8988T (cell line): ENCODE measurements around the gene CEP131.

Source experiments
- DNase-seq: peaks from one replicate; pipeline ENCODE4 v3.0.0; 2011

The CEP131 gene

DNA sequence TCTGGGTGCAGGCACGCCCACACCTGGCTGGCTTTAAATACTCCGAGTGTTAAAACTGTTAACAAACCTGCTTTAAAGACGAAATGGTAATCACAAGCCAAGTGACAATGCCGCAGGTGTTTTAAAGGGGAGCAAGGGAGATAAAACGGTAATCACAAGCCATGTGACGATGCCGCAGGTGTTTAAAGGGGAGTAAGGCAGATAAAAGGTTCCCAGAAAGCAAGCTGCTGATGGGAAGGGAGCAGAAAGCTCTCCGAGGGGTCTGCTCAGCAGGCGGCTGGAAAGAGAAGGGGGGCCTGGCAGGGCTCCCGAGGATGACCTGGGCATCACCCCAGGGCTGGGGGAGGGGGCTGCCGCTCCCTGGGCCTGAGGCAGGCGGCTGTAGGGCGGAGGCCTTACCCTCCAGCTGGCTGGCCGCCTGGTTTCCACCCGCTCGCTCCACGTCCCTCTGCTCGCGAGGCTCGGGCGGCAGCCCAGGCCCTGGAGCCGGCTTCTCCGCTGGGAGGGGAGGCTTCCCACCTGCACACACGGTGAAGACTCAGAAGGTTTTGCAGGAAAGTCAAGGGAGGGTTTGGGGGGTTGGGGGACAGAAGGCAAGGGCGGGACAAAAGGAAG, 28.4 kb upstream of the CEP131 start:
- DNase-seq: no peak

DNA sequence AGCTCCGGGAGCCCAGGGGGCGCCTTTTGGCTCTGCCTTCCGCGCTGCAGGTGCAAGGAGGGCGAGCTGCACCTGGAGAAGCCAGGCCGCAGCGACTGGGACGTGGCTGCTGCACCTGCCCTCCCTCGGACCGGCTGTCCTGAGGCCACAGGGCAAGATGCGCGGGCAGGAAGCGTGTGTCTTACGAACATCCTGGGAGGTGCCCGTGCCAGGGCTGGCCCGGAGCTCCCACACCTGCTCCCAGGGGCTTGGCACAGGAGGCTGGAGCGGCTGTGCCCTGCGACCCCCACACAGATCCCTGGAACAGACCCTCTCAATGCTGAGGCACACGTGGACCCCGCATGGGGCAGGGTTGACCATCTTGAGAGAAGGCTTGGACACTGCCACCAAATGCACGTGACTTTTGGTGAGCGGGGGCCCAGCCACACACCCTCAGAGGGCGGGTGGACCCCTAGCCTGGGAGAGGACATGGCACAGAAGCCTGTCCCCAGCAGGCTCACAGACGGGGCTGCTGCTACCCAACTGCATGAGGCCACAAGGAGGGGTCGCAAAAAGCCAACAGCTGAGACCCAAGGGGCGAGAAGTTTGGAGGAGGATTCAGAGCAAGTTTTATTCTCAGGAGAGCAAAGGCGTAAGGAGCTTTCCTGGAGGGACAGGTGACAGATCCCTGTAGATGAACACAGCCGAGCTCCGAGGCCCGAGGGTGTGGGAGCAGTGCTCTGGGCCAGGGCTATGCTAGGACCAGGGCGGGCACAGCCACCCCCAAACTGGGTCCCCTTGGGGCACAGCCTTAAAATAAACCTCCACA, 27.7 kb upstream of the CEP131 start:
- DNase-seq: no peak

DNA sequence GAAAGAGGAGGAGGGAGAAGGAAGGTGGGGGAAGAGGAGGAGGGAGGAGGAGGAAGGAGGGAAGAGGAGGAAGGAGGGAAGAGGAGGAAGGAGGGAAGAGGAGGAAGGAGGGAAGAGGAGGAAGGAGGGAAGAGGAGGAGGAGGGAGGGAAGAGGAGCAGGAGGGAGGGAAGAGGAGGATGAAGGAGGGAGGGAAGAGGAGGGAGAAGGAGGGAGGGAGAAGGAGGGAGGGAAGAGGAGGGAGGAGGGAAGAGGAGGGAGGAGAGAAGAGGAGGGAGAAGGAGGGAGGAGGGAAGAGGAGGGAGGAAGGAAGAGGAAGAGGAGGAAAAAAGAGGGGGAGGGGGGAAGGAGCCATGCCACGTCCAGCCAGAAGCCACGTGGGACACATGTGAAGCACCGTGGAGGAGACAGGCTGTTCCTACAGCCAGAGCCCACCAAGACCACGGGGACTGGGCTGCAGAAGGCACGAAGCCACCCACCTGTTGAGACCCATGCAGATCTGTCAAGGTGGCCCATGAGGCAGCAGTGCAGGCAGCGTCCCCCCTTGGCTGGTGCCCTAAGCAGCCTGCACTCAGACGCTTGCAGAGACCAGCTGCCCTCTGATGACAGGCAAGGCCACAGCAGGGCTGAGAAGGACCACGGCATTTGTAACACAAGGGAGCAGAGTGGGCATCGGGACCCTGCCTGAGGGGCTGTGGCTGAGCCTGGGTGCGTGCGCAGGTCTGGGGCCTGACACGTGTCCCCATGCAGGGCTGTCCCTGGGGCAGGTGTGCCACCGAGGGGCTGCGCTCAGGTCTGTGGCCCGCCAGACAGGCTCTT, 26.7 kb upstream of the CEP131 start:
- no peak for DNase-seq

- DNase-seq: no peak
Measured at GRCh38 chr17:81248649-81249048, 25.9 kb upstream of the CEP131 start.

DNA sequence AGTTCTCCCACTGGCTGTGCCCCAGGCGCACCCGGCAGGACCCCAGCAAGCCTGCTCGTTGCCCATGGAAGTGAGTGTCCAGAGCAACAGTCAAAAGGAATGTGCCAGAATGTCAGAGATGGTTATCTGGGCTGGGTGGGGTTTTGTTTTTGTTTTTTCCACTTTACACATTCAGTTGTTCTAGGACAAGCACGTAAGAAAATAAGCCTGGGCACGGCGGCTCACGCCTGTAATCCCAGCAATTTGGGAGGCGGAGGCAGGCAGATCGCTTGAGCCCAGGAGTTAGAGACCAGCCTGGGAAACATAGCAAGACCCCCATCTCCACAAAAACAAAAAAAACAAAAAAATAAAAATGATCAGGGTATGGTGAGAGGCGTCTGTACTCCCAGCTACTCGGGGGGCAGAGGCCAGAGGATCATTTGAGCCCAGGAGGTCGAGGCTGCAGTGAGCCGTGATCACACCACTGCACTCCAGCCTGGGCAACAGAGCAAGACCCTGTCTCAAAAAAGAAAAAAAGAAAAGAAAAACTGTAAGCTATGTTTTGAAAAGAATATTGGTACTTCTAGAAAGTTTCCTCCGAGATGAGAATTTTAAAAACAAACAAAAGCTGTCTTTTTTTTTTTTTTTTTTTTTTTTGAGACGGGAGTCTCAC, 24.7 kb upstream of the CEP131 start:
- no peak for DNase-seq

- DNase-seq: no peak
Measured at GRCh38 chr17:81246679-81247338, 24.0 kb upstream of the CEP131 start.

DNA sequence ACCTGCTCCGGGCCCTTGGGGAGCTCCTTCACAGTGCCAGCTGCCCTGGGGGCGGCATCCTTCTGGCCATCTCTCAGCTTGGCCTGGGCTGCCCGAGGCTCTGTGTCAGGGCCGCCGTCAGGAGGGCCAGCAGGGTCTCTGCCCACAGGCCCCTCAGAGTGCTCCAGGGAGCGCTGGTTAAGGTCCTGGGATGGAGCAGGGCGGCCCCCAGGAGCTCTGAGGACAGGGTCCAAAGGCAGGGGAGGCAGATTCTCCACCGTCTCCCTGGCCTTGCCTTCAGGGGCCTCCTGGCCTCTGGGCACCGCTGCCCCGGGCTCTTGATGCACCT, 23.5 kb upstream of the CEP131 start:
- DNase-seq: no peak

DNA sequence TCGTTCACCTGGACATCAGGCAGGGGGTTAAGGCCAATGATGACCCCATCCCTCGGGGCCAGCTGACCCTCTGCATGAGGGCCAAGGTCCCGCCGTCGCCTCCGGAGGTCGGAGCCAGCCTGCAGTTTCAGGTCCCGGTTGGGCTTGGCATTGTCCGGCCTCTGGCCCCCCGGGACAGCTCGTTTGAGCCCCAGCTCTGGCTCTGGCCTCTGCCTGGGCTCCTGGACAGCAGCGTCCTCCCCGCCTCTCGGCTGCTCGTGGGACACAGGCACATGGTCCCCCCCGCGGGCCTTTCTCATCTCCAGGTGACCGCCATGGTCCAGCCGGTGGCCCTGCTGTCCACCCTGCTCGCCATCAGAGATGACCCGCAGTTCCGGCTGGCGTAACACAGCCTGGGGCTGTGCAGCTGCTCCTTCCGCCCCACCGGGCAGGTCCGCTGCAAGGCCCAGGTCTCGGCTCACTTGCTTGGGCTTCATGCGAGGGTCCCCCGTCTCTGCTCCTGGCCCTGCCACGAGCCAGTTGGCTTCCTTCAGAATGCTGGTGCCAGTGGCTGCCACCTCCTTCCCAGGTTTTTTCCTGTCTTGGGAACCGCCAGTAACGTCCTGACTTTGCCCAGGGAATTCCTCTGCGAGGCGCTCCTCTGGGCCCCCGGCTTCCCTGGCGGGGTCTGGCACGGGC, 23.0 kb upstream of the CEP131 start:
- no peak for DNase-seq

- DNase-seq: no peak
Measured at GRCh38 chr17:81245024-81245664, 22.4 kb upstream of the CEP131 start.

- no peak for DNase-seq
Measured at GRCh38 chr17:81244358-81245023, 21.7 kb upstream of the CEP131 start.

DNA sequence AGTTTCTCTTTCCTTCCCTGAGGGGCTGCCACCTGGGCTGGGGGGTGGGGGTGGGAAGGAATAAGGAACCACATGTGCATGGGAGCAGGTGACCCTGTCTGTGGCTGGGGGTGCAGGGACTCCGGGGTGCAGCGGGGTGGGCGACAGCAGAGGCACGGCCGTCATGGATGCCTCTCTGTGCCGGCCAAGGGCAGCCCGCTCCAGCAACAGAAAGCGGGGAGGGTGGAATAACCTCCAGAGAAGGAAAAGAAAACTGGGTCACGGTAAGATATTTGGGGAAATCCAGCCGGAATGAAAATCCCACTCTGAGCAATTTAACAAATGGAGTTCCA, 20.5 kb upstream of the CEP131 start:
- no peak for DNase-seq

DNA sequence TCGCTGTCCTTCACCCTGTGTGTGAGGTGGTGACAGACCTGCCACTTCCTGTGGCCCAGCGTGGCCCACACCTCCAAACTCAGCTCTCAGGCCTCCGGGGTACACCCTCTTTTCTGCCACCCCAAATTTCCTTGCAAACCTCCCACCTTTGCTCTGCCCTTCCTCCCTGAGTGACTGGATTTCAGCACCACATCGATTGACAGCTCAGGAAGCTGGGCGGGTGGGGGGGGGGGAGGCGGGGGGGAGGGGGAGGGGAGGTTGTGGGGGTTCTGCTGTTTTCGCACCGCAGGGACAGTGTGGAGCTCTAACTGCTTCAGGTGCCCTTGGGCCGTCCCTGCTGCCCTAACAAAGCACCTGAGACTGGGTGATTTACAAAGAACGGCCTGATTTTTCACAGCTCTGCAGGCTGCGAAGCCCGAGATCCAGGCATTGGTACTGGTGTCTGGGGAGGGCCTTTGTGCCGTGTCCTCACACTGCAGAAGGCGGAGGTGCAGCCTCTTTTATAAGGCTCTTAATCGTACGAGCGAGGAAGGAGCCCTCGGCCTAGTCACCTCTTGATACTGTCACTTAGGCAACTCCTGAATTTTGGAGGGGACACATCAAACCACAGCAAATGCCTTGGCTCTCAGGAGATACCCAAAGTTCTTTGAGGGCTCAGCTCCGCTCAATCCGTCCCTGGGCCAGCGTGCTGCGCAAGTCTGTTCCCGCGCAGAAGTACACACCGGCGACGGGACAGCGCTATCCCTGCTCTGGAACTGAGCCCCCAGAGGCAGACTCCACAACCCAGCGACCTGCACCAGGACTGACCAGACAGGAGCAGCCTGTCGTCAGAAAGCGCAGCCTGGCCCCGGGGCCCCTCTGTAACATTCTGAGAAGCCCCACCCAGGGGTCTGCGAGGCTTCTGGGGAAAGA, 19.9 kb upstream of the CEP131 start:
- no peak for DNase-seq

GRCh38 chr17:81241648-81242420, 19.1 kb upstream of the CEP131 start:
- DNase-seq: peak; percentile 83

DNA sequence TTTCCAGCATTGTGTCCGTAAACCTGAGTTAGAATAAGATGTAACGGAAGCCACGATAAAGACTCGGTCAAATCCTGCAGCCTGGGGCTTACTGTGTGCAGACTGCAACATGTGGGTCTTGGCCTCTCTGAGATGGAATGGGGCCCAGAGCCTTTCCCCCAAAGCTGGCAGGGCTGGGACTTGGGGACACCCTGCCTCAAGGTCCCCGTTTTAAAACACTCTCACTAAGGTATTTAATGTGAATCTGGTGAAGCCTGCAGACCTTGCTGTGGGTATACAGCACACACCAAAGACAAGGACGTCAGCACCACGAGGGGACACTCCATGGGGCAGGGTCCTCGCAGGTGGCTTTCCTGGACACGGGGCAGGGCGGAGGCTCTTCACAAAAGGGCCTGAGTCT, 18.4 kb upstream of the CEP131 start:
- no peak for DNase-seq

DNA sequence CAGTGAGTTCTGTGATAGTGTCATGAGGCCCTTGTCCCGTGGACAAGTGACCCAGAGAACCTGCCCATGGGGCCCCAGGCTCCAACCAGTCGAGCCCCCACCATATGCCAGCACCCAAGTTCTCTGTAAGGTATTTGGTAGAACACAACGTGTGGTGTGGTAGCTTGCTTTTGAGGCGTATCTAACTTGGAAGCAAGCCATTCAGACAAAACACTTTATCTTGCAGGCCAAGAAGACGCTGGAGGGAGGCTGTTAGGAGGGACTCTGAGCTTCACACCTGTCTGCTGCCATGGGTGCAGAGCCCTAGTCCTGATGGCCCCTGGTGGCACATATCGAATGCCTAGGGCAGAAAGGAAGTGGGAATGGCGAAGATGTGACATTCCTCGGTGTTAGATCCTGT, 18.0 kb upstream of the CEP131 start:
- no peak for DNase-seq

DNA sequence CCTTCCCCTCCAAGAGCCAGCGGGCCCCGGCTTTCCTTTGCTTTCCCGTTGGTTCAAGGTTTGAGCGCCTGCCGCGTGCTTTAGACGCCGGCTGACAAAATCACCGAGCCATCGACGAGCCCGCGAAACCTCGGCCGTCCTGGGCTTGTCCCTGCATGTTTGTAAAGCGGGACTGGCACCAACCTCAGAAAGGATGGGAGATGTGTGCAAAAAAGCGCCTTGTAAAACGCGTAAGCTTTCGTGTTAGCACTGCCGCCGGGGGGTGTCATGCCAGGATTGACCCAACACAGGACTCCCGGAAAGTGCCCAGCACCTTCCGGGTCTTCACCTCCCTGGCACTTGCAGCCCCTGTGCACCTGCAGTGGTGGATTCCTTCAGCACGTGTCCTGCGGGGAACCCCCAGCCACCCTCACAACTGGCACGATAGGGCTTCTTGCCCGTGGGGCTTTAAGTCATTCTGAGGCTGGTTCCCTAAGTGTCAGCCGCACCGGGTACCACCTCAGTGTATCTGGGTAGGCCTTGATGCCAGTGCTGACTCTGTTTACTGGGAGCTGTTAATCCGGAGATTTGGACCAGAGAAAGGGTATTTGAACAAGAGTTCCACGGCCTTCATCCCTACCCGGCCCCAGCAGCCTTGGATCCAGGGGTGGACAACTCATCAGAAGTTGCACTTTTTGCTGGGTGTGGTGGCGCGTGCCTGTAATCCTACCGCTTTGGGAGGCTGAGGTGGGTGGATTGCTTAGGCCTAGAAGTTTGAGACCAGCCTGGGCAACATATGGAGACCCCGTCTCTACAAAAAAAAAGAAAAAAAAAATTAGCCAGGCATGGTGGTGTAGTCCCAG, 17.2 kb upstream of the CEP131 start:
- peak; percentile 49 for DNase-seq

DNA sequence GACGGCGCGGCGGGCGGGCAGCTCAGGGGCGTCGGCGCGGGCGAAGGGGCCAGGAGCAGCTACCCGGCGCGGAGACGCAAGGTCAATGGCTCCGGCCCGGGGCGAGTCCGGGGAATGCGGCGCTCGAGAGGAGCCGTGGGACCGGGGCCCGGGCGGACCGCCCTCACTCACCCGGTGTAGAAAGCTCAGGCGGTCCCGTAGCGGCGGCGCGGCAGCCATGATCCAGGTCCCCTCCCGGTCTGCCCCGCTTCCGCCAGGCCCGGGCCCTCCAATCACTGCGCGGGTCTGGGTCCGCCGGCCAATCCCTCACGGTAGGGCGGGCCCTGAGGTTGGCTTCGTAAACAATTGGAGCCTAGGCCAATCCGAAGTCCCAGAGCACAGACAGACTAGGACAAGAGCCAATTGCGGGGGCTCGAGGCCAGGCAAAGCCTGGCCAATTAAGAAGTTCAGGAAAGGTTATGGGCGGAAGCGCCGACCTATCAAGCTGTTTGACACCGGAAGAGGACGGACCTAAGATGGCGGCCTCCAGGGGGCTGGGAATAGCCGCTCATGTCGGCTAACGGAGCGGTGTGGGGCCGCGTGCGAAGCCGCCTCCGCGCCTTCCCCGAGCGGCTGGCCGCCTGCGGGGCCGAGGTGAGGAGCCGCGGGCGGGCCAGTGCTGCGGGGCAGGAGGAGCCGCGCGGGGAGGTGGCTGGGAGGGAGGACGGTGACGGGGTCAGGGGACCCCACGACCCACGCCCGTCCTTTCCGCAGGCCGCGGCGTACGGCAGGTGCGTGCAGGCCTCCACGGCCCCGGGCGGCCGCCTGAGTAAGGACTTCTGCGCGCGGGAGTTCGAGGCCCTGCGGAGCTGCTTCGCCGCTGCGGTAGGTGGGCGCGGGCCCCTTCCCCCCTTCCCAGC, 16.3 kb upstream of the CEP131 start, which contains the start of the genes NDUFAF8 and TEPSIN:
NDUFAF8 (plus strand) TSS at position 504 of the 899 bp plus-strand sequence; CDS start at position 550, 46 bp downstream.
TEPSIN (minus strand) TSS at position 241 of the 899 bp plus-strand sequence; CDS start at position 219, 22 bp downstream.
- peak; percentile 99 for DNase-seq
